ENCODE measurements around the gene FRAS1. TPM values are rescaled to one million over a fixed set of nuclear protein-coding genes. Genes with fewer than 3 reads are reported as not detected.

The FRAS1 gene
- total RNA-seq, 4 donors from 2014 or later = 3.4 to 11.7 (median 4.2) TPM

DNA sequence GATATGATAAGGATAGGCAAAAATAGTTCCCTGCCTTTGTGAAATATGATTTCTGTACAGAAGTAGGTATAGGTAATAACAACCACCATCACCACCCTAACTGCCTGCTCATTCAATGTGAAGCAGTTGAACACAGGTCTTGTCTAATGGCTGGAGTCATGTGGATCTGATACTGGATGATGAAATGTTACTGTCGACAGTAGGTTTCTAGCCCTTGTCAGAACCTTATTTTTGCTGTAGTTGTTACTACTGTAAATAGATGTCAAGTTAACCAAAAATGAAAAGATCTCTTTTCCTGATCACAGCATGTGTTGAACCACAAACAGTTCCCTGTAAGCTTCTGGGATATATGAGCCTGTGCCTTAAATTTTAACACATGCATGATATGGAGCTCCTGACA, 142.9 kb downstream of the FRAS1 start:
- TF ChIP-seq EP300 (IDR thresholded peaks at IDR 0.05) = no peak
- TF ChIP-seq POLR2A (IDR thresholded peaks at IDR 0.05) = no peak
- TF ChIP-seq POLR2AphosphoS5 (IDR thresholded peaks at IDR 0.05) = no peak
- TF ChIP-seq, protein P1, sequence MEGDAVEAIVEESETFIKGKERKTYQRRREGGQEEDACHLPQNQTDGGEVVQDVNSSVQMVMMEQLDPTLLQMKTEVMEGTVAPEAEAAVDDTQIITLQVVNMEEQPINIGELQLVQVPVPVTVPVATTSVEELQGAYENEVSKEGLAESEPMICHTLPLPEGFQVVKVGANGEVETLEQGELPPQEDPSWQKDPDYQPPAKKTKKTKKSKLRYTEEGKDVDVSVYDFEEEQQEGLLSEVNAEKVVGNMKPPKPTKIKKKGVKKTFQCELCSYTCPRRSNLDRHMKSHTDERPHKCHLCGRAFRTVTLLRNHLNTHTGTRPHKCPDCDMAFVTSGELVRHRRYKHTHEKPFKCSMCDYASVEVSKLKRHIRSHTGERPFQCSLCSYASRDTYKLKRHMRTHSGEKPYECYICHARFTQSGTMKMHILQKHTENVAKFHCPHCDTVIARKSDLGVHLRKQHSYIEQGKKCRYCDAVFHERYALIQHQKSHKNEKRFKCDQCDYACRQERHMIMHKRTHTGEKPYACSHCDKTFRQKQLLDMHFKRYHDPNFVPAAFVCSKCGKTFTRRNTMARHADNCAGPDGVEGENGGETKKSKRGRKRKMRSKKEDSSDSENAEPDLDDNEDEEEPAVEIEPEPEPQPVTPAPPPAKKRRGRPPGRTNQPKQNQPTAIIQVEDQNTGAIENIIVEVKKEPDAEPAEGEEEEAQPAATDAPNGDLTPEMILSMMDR (IDR thresholded peaks at IDR 0.05) = no peak
- H3K4me3 ChIP-seq = no peak overlapping the region
- no peaks in the 10 kb centered on the region for H3K27me3 ChIP-seq
- ATAC-seq = no peak
- no peak overlapping the region for H3K27ac ChIP-seq
- H3K4me1 ChIP-seq = no peaks in the 10 kb centered on the region
- whole genome bisulfite sequencing, 2 donors (ENCODE audit: low coverage in 1 of 2) = 60% methylated on average over 1 of the region's 1 CpG
- peaks cover 0 to 8% (median 0%) of the 10 kb centered on the region in 3 donors for H3K9me3 ChIP-seq
- H3K36me3 ChIP-seq = no peaks in the 10 kb centered on the region

DNA sequence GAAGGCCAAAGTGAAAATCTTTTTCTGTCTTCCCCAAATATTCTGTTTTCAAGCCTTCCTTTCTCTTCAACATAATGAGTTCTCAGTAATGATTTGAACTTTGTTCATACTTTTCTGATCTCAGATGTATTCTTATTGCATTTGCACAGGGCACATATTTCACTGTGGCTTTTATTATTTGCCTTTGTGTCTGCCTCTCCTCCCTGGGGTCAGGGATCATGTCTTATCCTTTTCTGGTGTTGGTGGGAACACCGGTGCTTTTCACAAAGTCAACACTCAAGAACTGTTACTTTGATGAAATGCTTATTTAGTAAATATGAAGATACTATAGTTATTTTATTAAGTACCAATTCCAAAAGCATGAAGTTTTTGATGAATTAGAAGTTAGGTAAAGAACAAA, 143.8 kb downstream of the FRAS1 start:
- no peaks in the 10 kb centered on the region for H3K36me3 ChIP-seq
- no peak overlapping the region for H3K27ac ChIP-seq
- no peak for TF ChIP-seq POLR2AphosphoS5 (IDR thresholded peaks at IDR 0.05)
- TF ChIP-seq, protein P1 (IDR thresholded peaks at IDR 0.05) = no peak
- no peak for TF ChIP-seq POLR2A (IDR thresholded peaks at IDR 0.05)
- no peak for TF ChIP-seq EP300 (IDR thresholded peaks at IDR 0.05)
- 67% methylated on average over 1 of the region's 1 CpG; no CpG with 5 or more reads in 1 of the 2 donors for WGBS, 2 donors (ENCODE audit: low coverage in 1 of 2)
- H3K4me1 ChIP-seq = no peaks in the 10 kb centered on the region
- H3K9me3 ChIP-seq = no peaks in the 10 kb centered on the region
- ATAC-seq = no peak
- no peaks in the 10 kb centered on the region for H3K27me3 ChIP-seq
- no peak overlapping the region for H3K4me3 ChIP-seq

- WGBS, 2 donors (ENCODE audit: low coverage in 1 of 2) = 45 to 46% methylated on average over 2 of the region's 2 CpGs
- Histone ChIP-seq H3K4me3 (no peak overlapping the region), H3K36me3 (no peaks in the 10 kb centered on the region), H3K4me1 (no peaks in the 10 kb centered on the region), H3K27me3 (no peaks in the 10 kb centered on the region), H3K9me3 (no peaks in the 10 kb centered on the region), H3K27ac (no peak overlapping the region)
- TF ChIP-seq POLR2AphosphoS5 (IDR thresholded peaks at IDR 0.05) = no peak
- no peak for TF ChIP-seq EP300 (IDR thresholded peaks at IDR 0.05)
- no peak for TF ChIP-seq POLR2A (IDR thresholded peaks at IDR 0.05)
- TF ChIP-seq, protein P1 (IDR thresholded peaks at IDR 0.05) = no peak
- no peak for ATAC-seq
These were observed 147.1 kb downstream of the FRAS1 start for GRCh38 chr4:78204176-78204575.

GRCh38 chr4:78205591-78205990, 148.5 kb downstream of the FRAS1 start:
- H3K4me1 ChIP-seq = no peaks in the 10 kb centered on the region
- H3K27ac ChIP-seq = no peak overlapping the region
- TF ChIP-seq, protein P1 (IDR thresholded peaks at IDR 0.05) = no peak
- no peak for TF ChIP-seq POLR2A (IDR thresholded peaks at IDR 0.05)
- no peak for TF ChIP-seq EP300 (IDR thresholded peaks at IDR 0.05)
- TF ChIP-seq POLR2AphosphoS5 (IDR thresholded peaks at IDR 0.05) = no peak
- no peaks in the 10 kb centered on the region for H3K9me3 ChIP-seq
- 0% methylated on average over 1 of the region's 2 CpGs; no CpG with 5 or more reads in 1 of the 2 donors for WGBS, 2 donors (ENCODE audit: low coverage in 1 of 2)
- H3K27me3 ChIP-seq = no peaks in the 10 kb centered on the region
- H3K36me3 ChIP-seq = no peaks in the 10 kb centered on the region
- no peak for ATAC-seq
- H3K4me3 ChIP-seq = no peak overlapping the region

- H3K4me3 ChIP-seq = no peak overlapping the region
- no peak for TF ChIP-seq POLR2AphosphoS5 (IDR thresholded peaks at IDR 0.05)
- TF ChIP-seq, protein P1 (IDR thresholded peaks at IDR 0.05) = no peak
- no peak for TF ChIP-seq POLR2A (IDR thresholded peaks at IDR 0.05)
- no peak for TF ChIP-seq EP300 (IDR thresholded peaks at IDR 0.05)
- ATAC-seq = no peak
- no peak overlapping the region for H3K27ac ChIP-seq
- H3K4me1 ChIP-seq = no peaks in the 10 kb centered on the region
- no peaks in the 10 kb centered on the region for H3K27me3 ChIP-seq
- WGBS, 2 donors (ENCODE audit: low coverage in 1 of 2) = 83 to 95% methylated on average over 2 to 3 of the region's 3 CpGs
- no peaks in the 10 kb centered on the region for H3K9me3 ChIP-seq
- H3K36me3 ChIP-seq = no peaks in the 10 kb centered on the region
These were observed 150.4 kb downstream of the FRAS1 start for GRCh38 chr4:78207541-78207940.
